ENCODE results near the gene CLIC3. TPM values are rescaled to one million over a fixed set of nuclear protein-coding genes. Genes with fewer than 3 reads are reported as not detected.

The CLIC3 gene
- total and polyA plus RNA-seq, 11 donors = 1.5 to 16.7 (median 5.0) TPM

- Histone ChIP-seq H3K9me3 (peaks cover 0 to 9% (median 0%) of the 10 kb centered on the region in 12 donors), H3K27ac (peak overlapping the region in 8 of 12 donors; percentile 35 to 77 (median 60)), H3K4me1 (peaks cover 3 to 77% (median 31%) of the 10 kb centered on the region in 12 donors), H3K27me3 (peaks cover 0 to 28% (median 0%) of the 10 kb centered on the region in 9 donors), H3K36me3 (peaks cover 0 to 9% (median 3%) of the 10 kb centered on the region in 9 donors), H3K4me3 (peak overlapping the region in 11 of 12 donors; percentile 21 to 53 (median 35))
- WGBS, 4 donors = 23 to 32% (median 29%) methylated on average over 10 to 30 of the region's 30 CpGs
- DNase-seq = no peak
- no peak for TF ChIP-seq POLR2A (IDR thresholded peaks at IDR 0.05)
- TF ChIP-seq CTCF (IDR thresholded peaks at IDR 0.05) = no peak
- intact Hi-C loops (cut with DNase I) = loop anchor here in 1 of 10 donors (5.0 kb wide), 1 partner anchor 48 kb away; the partner anchor contains the start of gene C8G
- no peak for ATAC-seq
Measured at GRCh38 chr9:136995362-136995761, 1.0 kb downstream of the CLIC3 start.

GRCh38 chr9:136994888-136995230 lies 1.5 kb downstream of the CLIC3 start:
- peaks cover 0 to 10% (median 0%) of the 10 kb centered on the region in 12 donors for H3K9me3 ChIP-seq
- WGBS, 4 donors = 21 to 59% (median 34%) methylated on average over 29 to 40 of the region's 40 CpGs
- H3K4me1 ChIP-seq = peaks cover 3 to 72% (median 31%) of the 10 kb centered on the region in 12 donors
- TF ChIP-seq POLR2A (IDR thresholded peaks at IDR 0.05) (no peak), CTCF (IDR thresholded peaks at IDR 0.05) (no peak)
- ATAC-seq (no peak), DNase-seq (no peak)
- peak overlapping the region in 11 of 12 donors; percentile 14 to 53 (median 35) for H3K4me3 ChIP-seq
- peaks cover 0 to 28% (median 0%) of the 10 kb centered on the region in 9 donors for H3K27me3 ChIP-seq
- H3K36me3 ChIP-seq = peaks cover 0 to 9% (median 3%) of the 10 kb centered on the region in 9 donors
- H3K27ac ChIP-seq = peak overlapping the region in 6 of 12 donors; percentile 35 to 77 (median 64)
- intact Hi-C loops (cut with DNase I) = loop anchor here in 5 of 10 donors (5.0 kb wide), 3 partner anchors 32 to 48 kb away; partner anchors contain the start of genes C8G (in 4 of the 5), ABCA2 (in 1 of the 5) and LCN12 (in 1 of the 5)

GRCh38 chr9:136994180-136994887 lies 2.0 kb downstream of the CLIC3 start:
- H3K4me3 ChIP-seq = peak overlapping the region in 9 of 12 donors; percentile 14 to 53 (median 37)
- intact Hi-C loops (cut with DNase I) = loop anchor here in 4 of 10 donors (5.0 kb wide), 3 partner anchors 33 to 47 kb away; partner anchors contain the start of genes C8G (in 3 of the 4), ABCA2 (in 1 of the 4) and LCN12 (in 1 of the 4)

More at GRCh38 chr9:136994180-136994887, 2.0 kb downstream of the CLIC3 start:
- TF ChIP-seq CTCF (IDR thresholded peaks at IDR 0.05) = no peak
- TF ChIP-seq POLR2A (IDR thresholded peaks at IDR 0.05) = no peak
- 62 to 78% (median 66%) methylated on average over 49 to 54 of the region's 54 CpGs for WGBS, 4 donors
- H3K27ac ChIP-seq = peak overlapping the region in 2 of 12 donors; percentile 76 to 85
- peaks cover 0 to 28% (median 0%) of the 10 kb centered on the region in 9 donors for H3K27me3 ChIP-seq
- peaks cover 3 to 67% (median 31%) of the 10 kb centered on the region in 12 donors for H3K4me1 ChIP-seq
- no peak for DNase-seq
- no peak for ATAC-seq
- H3K9me3 ChIP-seq = peaks cover 0 to 10% (median 0%) of the 10 kb centered on the region in 12 donors
- peaks cover 0 to 9% (median 3%) of the 10 kb centered on the region in 9 donors for H3K36me3 ChIP-seq
